Trophoblast cell (in vitro differentiated cells and primary cell): ENCODE measurements around the gene KHDRBS1.
"Not testable (repeated sequence)": the region's sequence is repeated elsewhere in the genome, so short reads cannot be mapped to it uniquely, and the experiment has no call there.

Source experiments
- DNase-seq, 2 donors: peaks; one replicate each; pipeline ENCODE4 v3.0.0-alpha.2; 2016
- H2AFZ ChIP-seq: 2 replicates; pipeline ENCODE4 v1.6.1; 2013; ENCODE audit warnings: low read length, moderate library complexity, mild to moderate bottlenecking; ENCODE audit not compliant: insufficient read depth, poor library complexity
- H2AK5ac ChIP-seq: 2 replicates; pipeline ENCODE4 v1.6.1; 2013; ENCODE audit warnings: mild to moderate bottlenecking, low read length
- H2BK120ac ChIP-seq: 2 replicates; pipeline ENCODE4 v1.6.1; 2013; ENCODE audit warnings: low read length, mild to moderate bottlenecking, moderate library complexity; ENCODE audit not compliant: insufficient read depth, poor library complexity
- H2BK12ac ChIP-seq: 2 replicates; pipeline ENCODE4 v1.6.1; 2013; ENCODE audit warnings: mild to moderate bottlenecking, low read length, moderate library complexity
- H2BK5ac ChIP-seq: 2 replicates; pipeline ENCODE4 v1.6.1; 2013; ENCODE audit warnings: low read length, low read depth, moderate library complexity, mild to moderate bottlenecking; ENCODE audit not compliant: poor library complexity
- H3K14ac ChIP-seq: 2 replicates; pipeline ENCODE4 v1.6.1; 2013; ENCODE audit warnings: mild to moderate bottlenecking, low read length
- H3K18ac ChIP-seq: 2 replicates; pipeline ENCODE4 v1.6.1; 2013; ENCODE audit warnings: mild to moderate bottlenecking, low read length
- H3K23ac ChIP-seq: 2 replicates; pipeline ENCODE4 v1.6.1; 2013; ENCODE audit warnings: low read length
- H3K27ac ChIP-seq: 2 replicates; pipeline ENCODE4 v1.5.1; 2013; ENCODE audit warnings: low read depth, mild to moderate bottlenecking, inconsistent platforms, low read length, moderate library complexity
- H3K27me3 ChIP-seq: 2 replicates; pipeline ENCODE4 v1.6.1; 2013; ENCODE audit warnings: inconsistent platforms, mild to moderate bottlenecking, low read length, moderate library complexity; ENCODE audit not compliant: insufficient read depth
- H3K36me3 ChIP-seq, 2 experiments: 1 replicate in 1 of 2; 2 replicates in 1 of 2; pipeline ENCODE4 v1.6.1; 2013; ENCODE audit warnings: low read length in 2 of 2, mild to moderate bottlenecking in 2 of 2, moderate library complexity in 1 of 2; ENCODE audit not compliant: insufficient read depth in 2 of 2, control insufficient read depth in 1 of 2
- H3K4ac ChIP-seq: 2 replicates; pipeline ENCODE4 v1.6.1; 2013; ENCODE audit warnings: low read depth, mild to moderate bottlenecking, low read length, moderate library complexity
- H3K4me1 ChIP-seq, 2 experiments: 1 replicate in 1 of 2; 2 replicates in 1 of 2; pipeline ENCODE4 v1.6.1; 2013; ENCODE audit warnings: low read length in 2 of 2, mild to moderate bottlenecking in 2 of 2, moderate library complexity in 1 of 2; ENCODE audit not compliant: insufficient read depth in 2 of 2, control insufficient read depth in 1 of 2
- H3K4me2 ChIP-seq: 2 replicates; pipeline ENCODE4 v1.6.1; 2013; ENCODE audit warnings: inconsistent platforms, mild to moderate bottlenecking, low read length, moderate library complexity
- H3K4me3 ChIP-seq: 2 replicates; pipeline ENCODE4 v1.5.1; 2013; ENCODE audit warnings: mild to moderate bottlenecking, low read depth, low read length, inconsistent platforms
- H3K79me1 ChIP-seq: one replicate; pipeline ENCODE4 v1.6.1; 2013; ENCODE audit warnings: low read length
- H3K79me2 ChIP-seq: 2 replicates; pipeline ENCODE4 v1.6.1; 2013; ENCODE audit warnings: low read length, mild to moderate bottlenecking; ENCODE audit not compliant: control insufficient read depth, insufficient read depth, poor library complexity
- H3K9ac ChIP-seq: 2 replicates; pipeline ENCODE4 v1.6.1; 2013; ENCODE audit warnings: mild to moderate bottlenecking, low read length
- H3K9me3 ChIP-seq: 2 replicates; pipeline ENCODE4 v1.6.1; 2013; ENCODE audit warnings: low read depth, mild to moderate bottlenecking, control low read depth, inconsistent platforms, low read length; ENCODE audit not compliant: insufficient read depth
- H4K12ac ChIP-seq: 2 replicates; pipeline ENCODE4 v1.6.1; 2013; ENCODE audit warnings: low read depth, mild to moderate bottlenecking, low read length, moderate library complexity
- H4K8ac ChIP-seq: 2 replicates; pipeline ENCODE4 v1.6.1; 2013; ENCODE audit warnings: low read depth, mild to moderate bottlenecking, low read length, moderate library complexity
- H4K91ac ChIP-seq: one replicate; pipeline ENCODE4 v1.6.1; 2013; ENCODE audit warnings: low read depth, mild to moderate bottlenecking, low read length, moderate library complexity
- WGBS: extraction: QIAGEN DNeasy Blood & Tissue Kit; methylation state at CpG from one replicate; pipeline ENCODE4 v1.1.7; 2013; ENCODE audit warnings: missing lambda C conversion rate; ENCODE audit not compliant: insufficient read length, insufficient coverage; ENCODE audit errors: extremely low coverage; 5-methylcytosine and 5-hydroxymethylcytosine counted together

KHDRBS1 gene

DNA sequence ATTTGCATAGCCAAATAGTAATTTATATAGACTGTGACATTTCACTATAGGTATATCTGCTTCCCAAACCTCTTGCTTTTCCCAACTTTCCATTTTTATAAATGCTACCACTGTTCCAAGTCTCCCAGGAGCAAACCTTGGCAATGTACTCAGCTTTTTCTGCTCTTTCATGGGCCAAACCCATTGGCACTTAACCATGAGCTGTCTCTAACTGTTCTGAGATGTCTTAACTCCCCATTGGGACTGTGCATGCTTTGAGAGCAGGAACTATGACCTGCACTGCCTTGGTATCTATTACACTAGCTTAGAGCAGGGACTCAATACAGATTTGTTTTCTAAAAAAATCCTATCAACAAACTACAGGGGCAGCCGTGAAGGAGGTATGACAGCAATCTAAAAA lies 22.5 kb upstream of the KHDRBS1 start:
- Histone ChIP-seq H3K4me2 (no peak overlapping the region), H3K14ac (no peak overlapping the region), H3K27ac (no peak overlapping the region), H3K79me1 (no peaks in the 10 kb centered on the region), H3K23ac (no peak overlapping the region), H4K12ac (no peak overlapping the region), H3K4me3 (no peak overlapping the region), H2BK120ac (no peak overlapping the region), H3K36me3 (no peaks in the 10 kb centered on the region), H4K8ac (no peak overlapping the region), H3K9me3 (no peaks in the 10 kb centered on the region), H2AK5ac (no peak overlapping the region), H3K9ac (no peak overlapping the region), H3K18ac (no peak overlapping the region), H3K4ac (no peak overlapping the region), H2BK5ac (no peak overlapping the region), H4K91ac (no peak overlapping the region), H2BK12ac (no peak overlapping the region), H2AFZ (no peak overlapping the region), H3K27me3 (no peaks in the 10 kb centered on the region), H3K79me2 (no peaks in the 10 kb centered on the region), H3K4me1 (no peaks in the 10 kb centered on the region)
- WGBS: no CpG with 5 or more reads among the region's 1 CpG
- DNase-seq: no peak

DNA sequence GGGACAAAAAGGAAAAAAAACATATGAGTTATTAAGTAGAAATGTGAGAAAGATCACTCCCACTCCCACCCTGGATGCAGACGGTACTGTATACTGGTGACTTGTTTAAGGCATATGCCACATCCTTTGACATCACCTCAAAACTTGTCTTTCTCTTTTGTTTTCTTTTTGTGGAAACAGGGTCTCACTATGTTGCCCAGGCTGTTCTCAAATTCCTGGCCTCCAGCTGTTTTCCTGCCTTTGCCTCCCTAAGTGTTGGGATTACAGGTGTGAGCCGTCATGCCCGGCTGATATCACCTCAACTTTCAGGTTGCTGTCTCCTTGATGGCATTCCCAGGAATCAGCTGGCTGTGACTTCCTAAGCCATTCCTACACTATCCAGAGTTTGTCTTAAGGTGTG lies 18.4 kb upstream of the KHDRBS1 start:
- H3K79me2 ChIP-seq: no peaks in the 10 kb centered on the region
- H2BK5ac ChIP-seq: no peak overlapping the region
- H3K4me2 ChIP-seq: no peak overlapping the region
- no peak overlapping the region for H2AFZ ChIP-seq
- H4K12ac ChIP-seq: no peak overlapping the region
- WGBS: no CpG with 5 or more reads among the region's 3 CpGs
- H3K23ac ChIP-seq: no peak overlapping the region
- H3K18ac ChIP-seq: no peak overlapping the region
- H3K4me1 ChIP-seq: no peaks in the 10 kb centered on the region
- no peak overlapping the region for H2AK5ac ChIP-seq
- no peak overlapping the region for H4K91ac ChIP-seq
- DNase-seq: no peak
- H3K4ac ChIP-seq: no peak overlapping the region
- H3K14ac ChIP-seq: no peak overlapping the region
- no peaks in the 10 kb centered on the region for H3K27me3 ChIP-seq
- H3K27ac ChIP-seq: no peak overlapping the region
- no peaks in the 10 kb centered on the region for H3K79me1 ChIP-seq
- no peak overlapping the region for H2BK120ac ChIP-seq
- no peak overlapping the region for H2BK12ac ChIP-seq
- H3K9ac ChIP-seq: no peak overlapping the region
- H3K9me3 ChIP-seq: no peaks in the 10 kb centered on the region
- H3K36me3 ChIP-seq: no peaks in the 10 kb centered on the region
- H4K8ac ChIP-seq: no peak overlapping the region
- H3K4me3 ChIP-seq: no peak overlapping the region

DNA sequence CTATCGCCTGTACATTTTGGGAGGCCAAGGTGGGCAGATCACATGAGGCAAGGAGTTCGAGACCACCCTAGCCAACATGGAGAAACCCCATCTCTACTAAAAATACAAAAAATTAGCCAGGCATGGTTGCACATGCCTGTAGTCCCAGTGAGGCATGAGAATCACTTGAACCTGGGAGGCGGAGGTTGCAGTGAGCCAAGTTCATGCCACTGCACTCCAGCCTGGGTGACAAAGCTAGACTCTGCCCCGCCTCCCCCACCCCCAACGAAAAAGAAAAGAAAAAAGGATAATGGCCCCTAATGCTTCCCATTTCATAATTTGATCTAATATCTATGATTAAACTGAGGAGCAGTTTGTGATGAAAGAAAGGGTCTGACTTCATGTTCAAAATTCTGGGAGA lies 17.5 kb upstream of the KHDRBS1 start:
- not testable (repeated sequence) for H3K23ac ChIP-seq, H3K27ac ChIP-seq, H3K4ac ChIP-seq, H4K91ac ChIP-seq, H3K9me3 ChIP-seq, H3K4me1 ChIP-seq, H4K12ac ChIP-seq, H3K79me2 ChIP-seq, DNase-seq, H2AK5ac ChIP-seq, H2BK5ac ChIP-seq, H2BK120ac ChIP-seq, H3K4me2 ChIP-seq, H3K4me3 ChIP-seq, H4K8ac ChIP-seq, H3K18ac ChIP-seq, H2AFZ ChIP-seq, H3K27me3 ChIP-seq, H3K79me1 ChIP-seq, H3K36me3 ChIP-seq, H3K9ac ChIP-seq, H2BK12ac ChIP-seq, H3K14ac ChIP-seq
- no CpG with 5 or more reads among the region's 5 CpGs for WGBS

DNA sequence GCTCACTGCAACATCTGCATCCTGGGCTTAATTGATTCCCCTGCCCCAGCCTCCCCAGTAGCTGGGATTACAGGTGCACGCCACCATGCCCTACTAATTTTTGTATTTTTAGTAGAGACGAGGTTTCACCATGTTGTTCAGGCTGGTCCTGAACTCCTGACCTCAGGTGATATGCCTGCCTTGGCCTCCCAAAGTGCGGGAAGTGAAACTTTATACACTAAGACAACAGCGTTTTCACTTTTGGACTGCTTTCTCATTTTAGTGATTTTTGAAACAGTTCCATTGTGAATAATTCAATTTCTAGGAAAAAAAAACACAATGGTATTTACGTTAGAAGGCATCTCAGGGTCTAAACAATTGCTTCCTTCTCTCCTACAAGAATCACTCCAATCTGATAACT lies 11.8 kb upstream of the KHDRBS1 start:
- Histone ChIP-seq H3K9me3 (no peaks in the 10 kb centered on the region), H4K12ac (no peak overlapping the region), H3K4me2 (no peak overlapping the region), H3K4me3 (no peak overlapping the region), H4K91ac (no peak overlapping the region), H3K9ac (no peak overlapping the region), H2AK5ac (no peak overlapping the region), H2BK120ac (no peak overlapping the region), H3K27ac (no peak overlapping the region), H4K8ac (no peak overlapping the region), H3K18ac (no peak overlapping the region), H3K4me1 (no peaks in the 10 kb centered on the region), H3K79me1 (no peaks in the 10 kb centered on the region), H3K36me3 (no peaks in the 10 kb centered on the region), H2AFZ (no peak overlapping the region), H3K14ac (no peak overlapping the region), H3K79me2 (no peaks in the 10 kb centered on the region), H2BK5ac (no peak overlapping the region), H3K27me3 (no peaks in the 10 kb centered on the region), H2BK12ac (no peak overlapping the region), H3K4ac (no peak overlapping the region), H3K23ac (no peak overlapping the region)
- no peak for DNase-seq
- no CpG with 5 or more reads among the region's 5 CpGs for WGBS
